HG02642 (cell line): ENCODE data around the gene DOK4.
"Not testable (repeated sequence)": the region's sequence is repeated elsewhere in the genome, so short reads cannot be mapped to it uniquely, and the experiment has no call there.

Experiments used
- ATAC-seq: cut with Tn5 transposase; IDR thresholded peaks from one replicate; pipeline ENCODE4 v1.9.1; 2021; ENCODE audit warnings: mild to moderate bottlenecking; ENCODE audit not compliant: unreplicated experiment, poor library complexity

DOK4 gene

DNA sequence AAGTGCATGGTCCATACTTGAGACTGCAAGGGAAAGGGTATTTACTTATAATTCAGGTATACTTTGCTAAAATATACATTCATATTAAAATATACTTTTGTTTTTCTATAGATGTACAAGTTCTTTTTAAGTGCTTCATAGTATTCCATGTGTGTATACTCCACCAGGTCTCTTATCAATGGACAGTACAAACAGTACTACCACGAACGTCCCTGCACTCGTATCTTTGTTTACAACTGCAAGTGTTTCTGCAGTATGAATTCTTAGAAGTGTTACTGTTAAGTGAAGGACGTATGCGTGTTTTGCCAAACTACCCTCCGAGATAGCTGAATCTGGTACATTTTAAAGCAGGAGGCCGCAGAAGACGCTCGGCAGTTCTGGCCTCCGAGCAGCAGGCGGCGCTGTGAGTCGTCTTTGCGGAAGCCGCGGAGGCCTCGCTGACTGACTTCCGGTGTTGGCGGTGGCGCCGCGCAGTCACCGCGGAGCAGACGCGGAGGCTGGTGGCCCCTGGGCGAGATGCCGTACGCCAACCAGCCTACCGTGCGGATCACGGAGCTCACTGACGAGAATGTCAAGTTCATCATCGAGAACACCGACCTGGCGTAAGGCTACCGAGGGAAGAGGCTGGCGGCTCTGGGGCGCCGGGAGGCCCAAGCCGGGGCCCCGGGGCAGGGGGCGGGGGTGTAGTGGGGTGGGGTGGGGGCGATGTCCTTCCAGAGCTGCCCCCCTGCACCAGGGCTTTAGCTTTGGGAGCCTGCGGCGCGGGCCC, 23.9 kb downstream of the DOK4 start, which contains the start of gene POLR2C:
Gene POLR2C, plus strand, starts transcription at position 471 of the 769 bp plus-strand sequence. Its CDS starts 46 bp downstream, at position 517.
- ATAC-seq, result peak; percentile 95

DNA sequence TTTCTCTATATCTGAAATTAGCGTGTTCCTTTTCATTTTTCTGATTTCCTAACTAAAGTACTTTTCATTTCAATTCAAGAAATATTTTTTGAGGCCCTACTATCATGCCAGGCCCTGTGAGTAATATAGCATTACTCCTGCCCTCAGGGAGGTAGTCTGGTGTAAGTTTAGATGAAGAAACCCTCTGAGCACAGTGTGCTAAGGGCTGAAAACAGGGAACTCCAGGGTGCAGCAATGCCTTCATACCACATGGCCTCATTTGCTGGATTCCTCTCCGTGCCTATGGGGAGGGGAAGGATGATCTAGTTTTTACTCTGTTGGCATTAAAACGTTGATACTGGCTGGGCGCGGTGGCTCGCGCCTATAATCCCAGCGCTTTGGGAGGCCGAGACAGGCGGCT, 34.3 kb downstream of the DOK4 start:
- ATAC-seq, result no peak

DNA sequence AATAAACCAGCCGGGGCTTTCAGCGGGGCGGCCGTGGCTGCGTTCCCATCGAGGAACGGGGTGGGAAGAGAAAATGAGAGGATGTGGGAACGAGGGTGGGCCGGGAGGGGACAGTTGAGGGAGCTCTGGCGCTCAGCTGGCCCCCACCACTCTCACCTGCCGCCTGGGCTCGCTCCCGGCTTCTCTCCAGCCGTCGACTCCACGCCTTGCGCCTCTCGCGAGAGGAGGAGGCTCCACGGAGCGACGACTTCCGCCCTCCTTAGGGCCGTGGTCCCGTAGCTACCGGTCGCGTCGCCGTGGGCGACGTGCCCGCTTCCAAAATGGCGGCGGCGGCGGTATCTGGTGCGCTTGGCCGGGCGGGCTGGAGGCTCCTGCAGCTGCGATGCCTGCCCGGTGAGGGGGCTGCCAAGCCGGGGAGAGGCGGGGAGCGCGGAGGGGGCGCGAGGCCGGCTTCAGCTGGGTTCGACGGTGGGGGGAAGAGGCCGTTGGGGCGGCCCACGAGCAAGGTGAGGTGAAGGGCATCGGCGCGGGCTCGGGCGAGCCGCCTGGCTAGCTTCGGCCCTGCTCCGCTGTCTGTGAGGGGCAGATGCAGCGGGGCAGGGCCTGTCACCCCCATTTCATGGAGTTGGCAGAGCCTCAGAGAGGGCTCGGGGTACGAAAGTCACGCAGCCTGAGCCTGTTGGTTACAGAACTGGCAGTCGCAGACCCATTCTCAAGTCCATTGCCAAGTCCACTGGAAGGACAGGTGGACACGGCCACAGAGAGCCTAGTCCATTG, 38.9 kb downstream of the DOK4 start, which contains the start of the genes CIAPIN1 and COQ9:
Gene CIAPIN1, minus strand, starts transcription at position 200 of the 777 bp plus-strand sequence. CDS start 6,457 bp downstream, outside the sequence.
Gene COQ9, plus strand, starts transcription at position 294 of the 777 bp plus-strand sequence. Its CDS starts 27 bp downstream, at position 321.
- peak; percentile 98 for ATAC-seq

DNA sequence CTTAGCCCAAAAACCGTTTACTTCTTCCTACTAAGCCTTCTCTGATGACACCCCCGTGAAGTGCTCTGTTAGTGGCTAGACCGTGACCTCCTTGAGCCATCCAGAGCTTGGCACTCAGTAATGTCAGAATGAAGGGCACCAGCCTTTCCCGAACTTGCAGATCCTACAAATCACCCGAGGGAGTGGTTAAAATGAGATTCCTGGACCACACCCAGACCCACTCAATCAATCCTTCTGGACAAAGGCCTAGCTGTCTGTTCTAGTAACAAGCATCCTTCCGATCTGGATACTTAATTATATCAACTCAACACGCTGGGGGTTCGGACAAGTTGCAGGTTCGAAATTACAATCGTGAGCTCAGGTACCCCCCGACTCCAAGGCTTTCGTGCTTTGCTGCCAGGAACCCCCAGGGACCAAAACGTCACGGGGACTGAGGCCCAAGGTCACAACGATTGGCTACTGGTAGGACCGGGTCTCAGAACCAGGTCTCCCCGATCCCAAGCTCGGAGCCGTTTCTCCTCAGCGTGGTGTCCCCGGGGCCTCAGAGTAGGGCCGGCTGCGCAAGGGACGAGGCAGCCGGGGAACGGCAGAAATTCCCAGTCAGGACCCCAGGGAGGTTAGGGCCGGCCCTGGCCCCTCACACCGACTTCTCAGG, 39.6 kb downstream of the DOK4 start:
- ATAC-seq, result peak; percentile 46

DNA sequence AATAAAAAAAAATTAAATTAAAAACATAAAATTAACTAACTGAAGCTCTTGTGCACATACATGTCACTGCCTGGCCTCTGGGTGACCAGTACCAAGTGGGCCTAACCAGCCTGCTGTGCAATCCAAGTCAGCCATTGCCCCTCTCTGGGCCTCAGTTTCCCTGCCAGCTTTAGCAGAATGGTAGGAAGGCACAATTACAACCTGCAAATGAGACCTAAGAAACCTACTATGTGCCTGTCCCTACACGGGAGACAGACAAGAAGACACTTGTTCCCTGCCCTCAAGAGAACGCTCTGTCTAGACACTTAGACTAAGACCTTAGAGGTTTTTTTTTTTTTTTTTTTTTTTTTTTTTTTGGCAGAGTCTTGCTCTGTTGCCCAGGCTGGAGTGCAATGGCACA, 40.8 kb downstream of the DOK4 start:
- ATAC-seq, result no peak

DNA sequence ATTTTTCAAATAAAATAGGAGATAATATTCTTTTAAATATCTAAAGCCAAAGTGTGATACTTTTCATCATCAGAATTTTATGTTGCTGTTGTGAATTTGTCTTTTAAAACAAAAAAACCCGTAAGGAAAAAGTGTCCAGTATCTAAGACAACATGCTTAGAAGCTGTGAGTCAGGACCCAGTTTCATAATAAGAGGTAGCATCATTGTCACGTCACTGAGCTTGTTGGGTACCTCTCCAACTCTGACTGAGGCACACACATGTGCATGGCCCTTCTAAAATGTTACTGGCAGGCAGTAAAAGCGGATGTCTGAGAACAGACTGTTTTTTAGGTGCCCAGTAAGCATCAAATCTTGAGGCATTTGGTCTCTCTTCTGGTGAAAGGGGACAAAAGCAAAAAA, 41.6 kb downstream of the DOK4 start:
- ATAC-seq, result no peak

DNA sequence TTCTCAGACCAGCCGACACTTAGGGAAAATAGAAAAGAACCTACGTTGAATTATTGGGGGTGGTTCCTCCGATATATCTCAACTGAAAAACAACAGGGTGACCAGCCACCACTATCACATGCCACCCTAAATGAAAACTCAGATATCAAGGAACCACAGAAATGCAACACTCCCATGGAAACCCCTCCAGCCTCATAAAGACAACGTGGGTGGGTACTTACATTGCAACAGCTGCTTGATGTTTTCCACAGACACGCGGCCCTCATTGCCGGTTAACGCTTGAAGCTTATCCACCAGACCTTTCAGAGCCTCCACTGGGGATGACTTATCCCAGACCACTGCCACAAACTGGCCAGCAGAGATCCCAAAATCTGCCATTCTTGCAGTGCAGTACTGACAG, 45.7 kb downstream of the DOK4 start:
- not testable (repeated sequence) for ATAC-seq

DNA sequence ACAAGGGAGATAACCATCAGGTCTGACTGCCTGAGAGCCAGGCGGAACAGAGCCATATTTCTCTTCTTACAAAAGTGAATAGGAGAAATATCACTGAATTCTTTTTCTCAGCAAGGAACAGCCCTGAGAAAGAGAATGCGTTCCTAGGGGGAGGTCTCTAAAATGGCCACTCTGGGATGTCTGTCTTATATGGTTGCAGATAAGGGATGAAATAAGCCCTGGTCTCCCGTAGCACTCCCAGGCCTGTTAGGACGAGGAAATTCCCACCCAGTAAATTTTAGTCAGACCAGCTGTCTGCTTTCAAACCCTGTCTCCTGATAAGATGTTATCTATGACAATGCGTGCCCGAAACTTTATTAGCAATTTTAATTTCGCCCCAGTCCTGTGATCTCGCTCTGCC, 46.3 kb downstream of the DOK4 start:
- not testable (repeated sequence) for ATAC-seq

DNA sequence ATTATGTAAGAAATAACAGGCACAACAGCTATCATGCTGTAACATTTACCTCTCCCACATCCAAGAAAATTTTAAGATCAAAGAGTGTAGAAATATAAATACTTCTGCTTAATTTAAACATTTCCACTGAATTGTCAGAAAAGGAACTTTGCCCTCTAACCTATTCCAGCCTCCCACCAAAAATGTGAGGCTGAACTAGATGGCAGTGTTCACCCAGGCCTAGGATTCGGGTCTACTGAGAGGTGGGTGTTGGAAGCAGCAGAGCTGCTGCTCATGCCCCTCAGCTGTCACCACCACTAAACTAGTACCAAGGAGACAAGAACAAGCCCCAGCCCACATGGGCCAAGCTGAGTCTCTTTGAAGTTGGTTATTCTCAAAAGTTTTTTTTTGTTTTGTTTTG, 50.5 kb downstream of the DOK4 start:
- no peak for ATAC-seq

DNA sequence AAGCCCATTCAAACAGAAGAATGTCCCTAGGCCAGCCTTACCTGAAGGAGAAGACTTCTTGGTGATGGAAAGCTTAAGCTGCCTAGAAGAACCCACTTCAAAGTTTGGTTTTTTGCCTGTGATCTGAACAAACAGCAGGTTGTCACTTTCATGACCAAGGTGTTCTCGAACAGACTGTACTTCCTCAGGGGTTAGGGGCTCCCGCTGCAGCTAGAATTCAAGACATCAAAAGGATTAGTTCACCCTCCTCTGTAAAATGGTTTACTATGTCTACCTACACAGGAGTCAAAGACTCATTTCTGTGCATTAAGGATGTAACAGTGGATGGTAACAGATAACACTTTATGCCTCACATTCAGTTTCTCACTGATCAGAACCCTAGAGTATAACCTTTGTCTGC, 52.3 kb downstream of the DOK4 start:
- no peak for ATAC-seq

DNA sequence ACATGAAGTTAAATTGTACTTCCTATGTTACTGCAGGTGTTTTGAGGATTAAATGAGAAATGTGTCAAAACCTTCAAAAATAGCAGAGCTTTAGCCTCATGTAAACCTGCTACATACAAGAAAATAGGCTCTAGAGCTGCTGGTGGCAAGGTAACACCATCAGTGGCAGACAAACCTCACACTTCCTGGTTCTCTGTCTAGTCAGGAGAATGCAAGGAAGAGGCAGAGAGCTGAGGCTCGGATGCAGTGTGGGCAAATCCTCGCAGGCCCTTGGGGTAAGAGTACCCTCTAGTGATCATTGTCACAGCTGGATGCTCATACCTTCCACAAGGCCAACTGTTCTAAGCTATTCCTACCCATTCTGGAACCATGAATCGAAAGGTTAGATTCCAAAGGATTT, 53.3 kb downstream of the DOK4 start:
- ATAC-seq, result no peak

DNA sequence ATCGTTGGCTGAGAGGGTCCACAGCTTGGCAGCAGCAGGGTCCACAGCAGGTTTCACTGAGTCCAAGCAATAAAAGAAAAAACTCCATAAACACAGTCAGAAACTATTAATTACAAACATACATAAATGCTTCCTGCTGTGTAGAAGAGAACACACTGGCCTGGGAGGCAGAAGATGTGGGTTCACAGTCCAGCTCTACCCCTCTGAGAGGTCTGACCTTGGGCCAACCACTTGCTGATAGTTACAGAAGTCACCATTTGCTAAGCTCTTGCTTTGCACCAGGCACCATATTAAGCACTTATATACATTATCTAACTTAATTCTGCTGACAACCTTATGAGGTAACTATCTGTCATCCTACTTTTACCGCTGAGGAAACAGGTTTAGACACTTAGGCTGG, 53.8 kb downstream of the DOK4 start:
- ATAC-seq, result no peak

DNA sequence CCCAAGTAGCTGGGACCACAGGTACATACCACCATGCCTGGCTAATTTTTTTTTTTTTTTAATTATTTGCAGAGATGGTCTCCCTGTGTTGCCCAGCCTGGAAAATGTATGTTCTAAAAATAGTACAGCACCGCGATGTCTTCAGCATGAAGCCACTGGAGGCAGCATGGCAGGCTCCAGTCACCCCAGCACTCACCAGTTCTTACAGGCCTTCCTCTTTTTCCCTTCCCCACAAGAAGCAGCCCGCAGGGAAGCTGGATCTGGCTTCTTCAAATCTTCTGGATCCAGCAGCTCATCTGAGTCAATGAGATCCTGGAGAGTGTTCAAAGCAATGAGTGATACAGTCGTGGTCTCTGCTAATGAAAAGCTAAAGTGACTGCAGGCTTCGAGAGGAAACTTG, 55.3 kb downstream of the DOK4 start:
- ATAC-seq, result no peak

DNA sequence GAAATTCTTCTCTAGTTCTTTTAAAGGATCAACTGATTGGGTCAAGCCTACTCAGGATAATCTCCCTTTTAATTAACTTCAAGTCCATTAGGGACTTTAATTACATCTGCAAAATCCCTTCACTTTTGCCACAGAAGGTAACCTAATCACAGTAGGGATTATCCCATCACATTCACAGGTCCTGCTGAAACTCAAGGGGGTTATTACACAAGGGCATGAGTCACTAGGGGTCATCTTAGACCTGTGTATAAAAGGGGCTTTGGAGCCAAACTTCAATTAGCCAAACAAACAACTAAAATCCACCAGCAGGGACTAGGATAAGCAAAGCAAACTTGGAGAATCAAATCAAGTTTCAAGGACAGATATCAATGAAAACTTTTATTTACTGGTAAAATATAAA, 58.5 kb downstream of the DOK4 start:
- no peak for ATAC-seq

DNA sequence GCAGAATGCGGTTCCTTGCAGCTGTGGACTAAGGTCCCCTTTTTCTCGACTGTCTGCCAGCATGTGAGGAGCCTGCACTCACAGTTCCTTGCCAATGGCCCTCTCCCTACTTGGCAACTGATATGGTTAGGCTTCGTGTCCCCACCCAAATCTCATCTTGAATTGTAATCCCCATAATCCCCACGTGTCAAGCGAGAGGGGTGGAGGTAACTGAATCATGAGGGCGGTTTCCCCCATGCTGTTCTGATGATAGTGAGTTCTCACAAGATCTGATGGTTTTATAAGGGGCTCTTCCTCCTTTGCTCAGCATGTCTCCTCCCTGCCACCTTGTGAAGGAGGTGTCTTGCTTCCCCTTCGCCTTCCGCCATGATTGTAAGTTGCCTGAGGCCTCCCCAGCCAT, 59.0 kb downstream of the DOK4 start:
- no peak for ATAC-seq

DNA sequence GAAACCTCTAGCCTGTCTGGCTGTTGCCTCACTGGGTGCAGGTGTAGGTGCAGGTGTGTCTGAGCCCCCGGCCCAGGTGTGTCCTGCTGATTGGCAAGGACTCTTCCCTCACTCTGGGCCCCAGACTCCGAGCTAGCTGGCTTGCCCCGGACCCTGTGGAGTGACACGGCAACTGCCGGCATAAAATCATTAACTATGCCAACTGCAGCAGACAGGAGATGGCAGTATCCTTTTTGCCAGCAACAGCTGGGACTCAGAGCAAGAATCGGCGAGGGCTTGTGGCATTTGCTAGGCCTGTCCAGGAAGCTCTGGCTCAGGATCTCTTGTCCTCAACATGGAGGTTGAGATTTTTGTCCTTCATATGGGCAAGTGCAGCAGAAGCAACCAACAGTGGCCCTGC, 59.9 kb downstream of the DOK4 start:
- ATAC-seq, result no peak

DNA sequence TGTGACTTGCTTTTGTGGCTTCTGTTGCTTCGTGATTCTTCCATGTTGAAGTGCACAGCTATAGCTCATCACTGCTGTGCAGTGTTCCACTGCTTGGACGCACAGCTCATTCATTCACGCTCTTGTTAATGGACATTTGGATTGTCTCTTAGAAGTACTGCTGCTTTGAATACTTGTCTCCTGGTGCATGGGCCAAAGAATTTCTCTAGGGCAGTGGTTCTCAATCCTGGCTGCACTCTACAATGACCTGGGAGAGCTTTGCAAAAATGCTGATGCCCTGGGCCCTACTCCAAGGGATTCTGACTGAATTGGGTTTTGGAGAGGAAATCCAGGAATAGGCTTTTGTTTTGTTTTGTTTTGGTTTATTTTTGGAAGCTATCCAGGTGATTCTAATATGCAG, 61.7 kb downstream of the DOK4 start:
- no peak for ATAC-seq

DNA sequence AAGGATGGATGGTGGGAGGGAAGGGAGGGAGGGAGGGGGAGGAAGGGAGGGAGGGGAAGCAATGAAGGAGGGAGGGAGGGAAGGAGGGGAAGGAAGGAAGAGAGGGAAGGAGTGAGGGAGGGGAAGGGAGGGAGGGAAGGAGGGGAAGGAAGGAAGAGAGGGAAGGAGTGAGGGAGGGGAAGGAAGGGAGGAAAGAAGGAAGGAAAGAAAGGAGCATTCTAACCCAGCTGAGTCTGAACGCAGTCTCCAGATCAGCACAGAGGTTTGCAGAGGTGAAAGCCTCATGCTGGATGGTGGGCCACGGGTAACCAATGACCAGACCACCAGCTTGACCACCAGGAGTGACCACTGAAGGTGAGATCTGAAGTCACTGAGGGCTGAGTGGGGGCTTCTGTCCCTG, 63.1 kb downstream of the DOK4 start:
- no peak for ATAC-seq

DNA sequence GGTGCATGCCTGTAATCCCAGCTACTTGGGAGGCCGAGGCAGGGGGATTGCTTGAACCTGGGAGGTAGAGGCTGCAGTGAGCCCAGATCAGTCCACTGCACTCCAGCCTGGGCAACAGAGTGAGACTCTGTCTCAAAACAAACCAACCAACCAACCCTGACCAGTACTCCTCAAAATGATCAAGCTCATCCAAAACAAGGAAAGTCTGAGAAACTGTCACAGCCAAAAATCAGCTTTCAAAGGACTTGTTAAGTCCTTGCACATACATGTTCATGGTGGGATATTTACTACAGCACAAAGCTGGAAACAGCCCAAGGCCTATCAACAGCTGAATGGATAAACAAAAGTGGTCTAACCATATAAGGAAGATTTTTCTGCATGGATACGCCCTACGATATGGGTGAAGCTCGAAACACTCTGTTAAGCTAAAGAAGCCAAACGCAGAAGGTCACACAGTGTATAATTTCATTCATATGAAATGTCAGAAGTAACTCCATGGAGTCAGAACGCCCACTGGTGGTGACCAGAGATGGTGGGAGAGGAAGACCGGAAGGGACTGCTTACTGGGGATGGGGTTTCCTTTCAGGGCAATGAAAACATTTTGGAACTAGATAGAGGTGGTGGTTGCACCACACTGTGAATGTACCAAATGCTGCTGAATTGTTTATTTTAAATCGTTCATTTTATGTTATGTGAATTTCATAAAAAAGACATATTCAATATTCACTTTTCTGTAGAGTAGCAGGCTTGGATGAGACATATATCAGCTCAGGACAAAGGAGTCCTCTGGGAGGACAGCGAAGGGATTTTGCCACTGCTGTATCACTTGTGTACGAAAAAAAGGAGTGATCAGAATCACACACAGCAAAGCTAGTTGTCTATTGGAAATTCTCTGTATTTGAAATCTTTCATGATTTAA, 64.0 kb downstream of the DOK4 start:
- no peak for ATAC-seq
